Ovary (tissue), 9 donors: ENCODE data around the gene PRRG2. TPM values are rescaled to one million over a fixed set of nuclear protein-coding genes. Genes with fewer than 3 reads are reported as not detected.

Source experiments
- DNase-seq, 5 donors: peaks; one replicate each; pipeline ENCODE4 v3.0.0-alpha.2; 2019 to 2020
- H3K27ac ChIP-seq, 2 donors: fragments of 200-600 bp; one replicate each; pipeline versions ENCODE4 v1.5.1 to v1.8.0; 2019 to 2022
- H3K27me3 ChIP-seq: fragments of 200-600 bp; one replicate; pipeline ENCODE4 v1.8.0; 2022
- H3K36me3 ChIP-seq: fragments of 200-600 bp; sonication (generic); one replicate; pipeline ENCODE4 v1.5.1; 2019
- H3K4me1 ChIP-seq: one replicate; pipeline ENCODE4 v1.8.1; 2013; ENCODE audit warnings: mild to moderate bottlenecking, moderate library complexity; ENCODE audit not compliant: insufficient read depth
- H3K4me3 ChIP-seq: fragments of 200-600 bp; sonication (generic); one replicate; pipeline ENCODE4 v1.5.1; 2017
- H3K9me3 ChIP-seq, 2 donors: fragments of 200-600 bp in 1 of 2; sonication (generic) in 1 of 2; one replicate each; pipeline versions ENCODE4 v1.5.1 to v1.8.1; 2013 to 2019; ENCODE audit warnings: mild to moderate bottlenecking in 1 of 2, moderate library complexity in 1 of 2
- CTCF ChIP-seq, 3 donors: fragments of 450-650 bp in 2 of 3; fragments of 200-600 bp in 1 of 3; IDR thresholded peaks; one replicate each; pipeline versions ENCODE4 v1.5.1 to v1.8.0; 2016 to 2022; ENCODE audit warnings: antibody characterized with exemption in 3 of 3, mild to moderate bottlenecking in 1 of 3
- EP300 ChIP-seq: sonication (generic); formaldehyde crosslinking; IDR thresholded peaks from one replicate; pipeline ENCODE4 v1.6.1; 2017; ENCODE audit warnings: antibody characterized with exemption
- POLR2A ChIP-seq: fragments of 450-650 bp; IDR thresholded peaks from one replicate; pipeline ENCODE4 v1.6.1; 2017; ENCODE audit warnings: antibody characterized with exemption, mild to moderate bottlenecking, moderate library complexity
- WGBS, 3 donors: extraction: QIAGEN DNeasy Blood & Tissue Kit in 1 of 3; methylation state at CpG; one replicate each; pipeline versions ENCODE4 v1.1.5 to v1.1.7; 2013 to 2017; 5-methylcytosine and 5-hydroxymethylcytosine counted together
- intact Hi-C, 4 donors: fragments of 100-400 bp; cut with DNase I; formaldehyde crosslinking; loops; one replicate each; pipeline versions ENCODE4 v1.11.0 to v1.15.1; 2022 to 2023
- polyA plus RNA-seq, 2 donors: library from polyadenylated mRNA; stranded (reverse); fragments of 200-250 nt in 1 of 2; fragments of 350-450 nt in 1 of 2; fragmentation: Illumina TruSeq in 1 of 2; extraction: RNeasy Lipid Tissue Mini Kit (QIAGEN cat#74804) in 1 of 2; gene quantifications; one replicate each; pipeline ENCODE4 v1.2.3, GENCODE V29; 2013 to 2014
- total RNA-seq, 7 donors: library from RNA; depleted of rRNA in 2 of 7; stranded (reverse); fragments of >200 nt in 2 of 7; fragmentation: NEBNext Ultra II Directional in 3 of 7; extraction: Animal tissue kit (Norgen Biotek cat#: 25700) in 3 of 7; gene quantifications; one replicate each; pipeline versions ENCODE4 v1.1.0 to v1.2.4, GENCODE V29; 2016 to 2023
- donor health status: DM: no; HTN: no; CAD: no; lungs with moderate emphysema.
- donor health status: DM: no; HTN: no; CAD: no.
- donor health status: Bipolar disorder and iron deficiency.
- donor health status: DM: yes; HTN: yes; CAD: no.
- donor health status: DM: no; HTN: no; CAD: no.
- donor health status: DM: yes; HTN: yes; CAD: no.

PRRG2 gene
- total and polyA plus RNA-seq, 9 donors: 0.65 to 4.0 (median 1.1) TPM; not detected in 3

GRCh38 chr19:49590971-49591730 is 10.0 kb downstream of the PRRG2 start, which contains the start of gene PRR12:
Gene PRR12, plus strand, starts transcription at chr19:49591182. Its CDS starts 473 bp downstream, at chr19:49591655.
- Histone ChIP-seq H3K27ac (peak within 1 kb of the TSS; percentile 75 to 79), H3K27me3 (no peaks in the 10 kb centered on the region), H3K9me3 (peaks cover 0 to 3% of the 10 kb centered on the region in 2 donors), H3K4me3 (peak within 1 kb of the TSS; percentile 74), H3K36me3 (no peaks in the 10 kb centered on the region), H3K4me1 (peaks cover 3% of the 10 kb centered on the region)
- DNase-seq: peak; percentile 74 to 83 (median 81)
- intact Hi-C loops: loop anchor here in 3 of 4 donors (2.0 to 10.0 kb wide), 4 partner anchors 46 to 1856 kb away; partner anchors contain the start of gene ADM5 (in 1 of the 3)
- 0% methylated on average over 44 to 59 of the region's 66 CpGs for WGBS, 3 donors
- TF ChIP-seq EP300: no peak
- TF ChIP-seq CTCF (IDR thresholded peaks at IDR 0.05): no peak
- TF ChIP-seq POLR2A: no peak

- Histone ChIP-seq H3K9me3 (peaks cover 0 to 3% of the 10 kb centered on the region in 2 donors), H3K27me3 (no peaks in the 10 kb centered on the region), H3K27ac (peak overlapping the region; percentile 75 to 79), H3K36me3 (no peaks in the 10 kb centered on the region), H3K4me1 (peaks cover 3% of the 10 kb centered on the region), H3K4me3 (peak overlapping the region; percentile 74)
- DNase-seq: peak; percentile 52 to 73 (median 68)
- 1 to 2% (median 2%) methylated on average over 39 to 51 of the region's 51 CpGs for WGBS, 3 donors
- TF ChIP-seq EP300: no peak
- TF ChIP-seq POLR2A: no peak
- no peak for TF ChIP-seq CTCF (IDR thresholded peaks at IDR 0.05)
- intact Hi-C loops: loop anchor here in 3 of 4 donors (2.0 to 10.0 kb wide), 4 partner anchors 45 to 1857 kb away; partner anchors contain the start of gene ADM5 (in 1 of the 3)
Observed at GRCh38 chr19:49591731-49592485, 10.8 kb downstream of the PRRG2 start.

GRCh38 chr19:49592486-49593232 is 11.5 kb downstream of the PRRG2 start:
- peak in 1 of 5 donors; percentile 45 for DNase-seq
- 4 to 6% (median 4%) methylated on average over 28 of the region's 28 CpGs for WGBS, 3 donors
- H3K4me1 ChIP-seq: peaks cover 3% of the 10 kb centered on the region
- H3K36me3 ChIP-seq: no peaks in the 10 kb centered on the region
- intact Hi-C loops: loop anchor here in 3 of 4 donors (5.0 to 10.0 kb wide), 3 partner anchors 45 to 1858 kb away; partner anchors contain the start of gene ADM5 (in 1 of the 3)
- peaks cover 0 to 3% of the 10 kb centered on the region in 2 donors for H3K9me3 ChIP-seq
- no peaks in the 10 kb centered on the region for H3K27me3 ChIP-seq
- TF ChIP-seq EP300: no peak
- TF ChIP-seq POLR2A: no peak
- no peak for TF ChIP-seq CTCF (IDR thresholded peaks at IDR 0.05)
- peak overlapping the region; percentile 74 for H3K4me3 ChIP-seq
- H3K27ac ChIP-seq: peak overlapping the region in 1 of 2 donors; percentile 45
